Activated T-helper 1 cell treated with anti-CD3 and anti-CD28 coated beads, Interleukin-12 subunit alpha, Interleukin-12 subunit beta, Interleukin-2, Interleukin-4 antibody, amounts not matched to agents 30 ng/mL and 10 ng/mL and 1 ng/mL, durations not matched to agents 14 hours and 24 hours and 36 hours (primary cell): ENCODE measurements around the gene VPS35L. TPM values are rescaled to one million over a fixed set of nuclear protein-coding genes. Genes with fewer than 3 reads are reported as not detected.
A peak's percentile ranks its signal among the peaks of the same experiment; 100 is the strongest.

Experiments used
- DNase-seq: peaks from one replicate; pipeline ENCODE4 v3.0.0; 2021; ENCODE audit warnings: low spot score
- H3K27ac Mint-ChIP-seq: one replicate; pipeline ENCODE4 v1.8.0; 2021; ENCODE audit warnings: mild to moderate bottlenecking, mixed read lengths
- H3K27me3 Mint-ChIP-seq: one replicate; pipeline ENCODE4 v1.8.0; 2022; ENCODE audit warnings: mild to moderate bottlenecking, moderate library complexity, mixed read lengths; ENCODE audit not compliant: insufficient read depth
- H3K36me3 Mint-ChIP-seq: one replicate; pipeline ENCODE4 v1.8.0; 2021; ENCODE audit warnings: low read depth, mixed read lengths
- H3K4me1 Mint-ChIP-seq: one replicate; pipeline ENCODE4 v1.8.0; 2021; ENCODE audit warnings: low read depth, mixed read lengths
- H3K4me3 Mint-ChIP-seq: one replicate; pipeline ENCODE4 v1.8.0; 2021; ENCODE audit warnings: mild to moderate bottlenecking, moderate library complexity, mixed read lengths
- H3K9me3 Mint-ChIP-seq: one replicate; pipeline ENCODE4 v1.8.0; 2021; ENCODE audit warnings: mixed read lengths
- intact Hi-C: fragments of 100-400 bp; cut with micrococcal nuclease; formaldehyde crosslinking; loops from one replicate; pipeline ENCODE4 v1.15.1; 2024
- total RNA-seq: library from RNA; stranded (reverse); gene quantifications from 2 replicates; pipeline ENCODE4 v1.2.3, GENCODE V29; 2022

Gene VPS35L
- total RNA-seq, 1 donor from 2014 or later = 36.2 TPM

- H3K27me3 Mint-ChIP-seq = no peaks in the 10 kb centered on the region
- peaks cover 6% of the 10 kb centered on the region for H3K4me1 Mint-ChIP-seq
- H3K9me3 Mint-ChIP-seq = no peaks in the 10 kb centered on the region
- H3K4me3 Mint-ChIP-seq = no peak overlapping the region
- intact Hi-C loops = no loop called here
- H3K36me3 Mint-ChIP-seq = peaks cover 30% of the 10 kb centered on the region
- no peak overlapping the region for H3K27ac Mint-ChIP-seq
- no peak for DNase-seq
Observed at GRCh38 chr16:19548144-19548543, 7.4 kb upstream of the VPS35L start.

GRCh38 chr16:19549673-19550072, 5.8 kb upstream of the VPS35L start:
- H3K9me3 Mint-ChIP-seq = no peaks in the 10 kb centered on the region
- intact Hi-C loops = no loop called here
- no peak overlapping the region for H3K27ac Mint-ChIP-seq
- H3K27me3 Mint-ChIP-seq = no peaks in the 10 kb centered on the region
- no peak for DNase-seq
- no peaks in the 10 kb centered on the region for H3K4me1 Mint-ChIP-seq
- H3K4me3 Mint-ChIP-seq = no peak overlapping the region
- peaks cover 19% of the 10 kb centered on the region for H3K36me3 Mint-ChIP-seq

GRCh38 chr16:19555938-19556771, 652 bp downstream of the VPS35L start:
- Mint-ChIP-seq H3K27me3 (no peaks in the 10 kb centered on the region), H3K4me1 (peaks cover 14% of the 10 kb centered on the region), H3K27ac (peak overlapping the region; percentile 93), H3K4me3 (peak overlapping the region; percentile 93), H3K9me3 (no peaks in the 10 kb centered on the region), H3K36me3 (peaks cover 4% of the 10 kb centered on the region)
- DNase-seq = peak; percentile 8
- intact Hi-C loops = loop anchor here (1.0 to 5.0 kb wide), 6 partner anchors 33 to 755 kb away; partner anchors contain the start of genes ARL6IP1, CCP110, COQ7 and IQCK

DNA sequence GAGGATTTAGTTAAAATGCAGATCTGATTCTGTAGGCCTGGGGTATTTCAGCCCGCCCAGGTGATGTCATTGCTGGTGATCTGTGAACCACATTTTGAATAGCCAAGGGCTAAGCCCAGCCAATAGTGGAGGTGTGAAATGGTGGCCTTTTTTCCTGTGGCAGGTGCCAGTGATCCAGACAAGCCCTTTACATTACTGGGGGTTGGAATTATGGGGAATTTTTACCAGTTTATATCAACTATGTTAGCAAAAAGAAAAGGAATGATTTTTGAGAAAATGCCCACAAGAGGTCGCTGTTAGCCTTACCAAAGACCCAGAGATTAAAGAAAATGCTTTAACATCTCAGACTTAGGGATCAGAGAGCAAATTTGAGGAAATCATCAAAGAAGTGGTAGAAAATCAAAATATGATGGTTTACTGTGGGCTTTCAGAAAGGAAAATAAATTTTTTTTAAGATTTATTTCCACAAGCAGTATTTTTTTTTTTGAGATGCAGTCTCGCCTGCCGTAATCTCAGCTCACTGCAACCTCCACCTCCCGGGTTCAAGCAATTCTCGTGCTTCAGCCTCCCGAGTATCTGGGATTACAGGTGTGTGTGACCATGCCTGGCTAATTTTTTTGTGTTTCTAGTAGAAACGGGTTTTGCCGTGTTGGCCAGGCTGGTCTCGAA, 3.9 kb downstream of the VPS35L start:
- Mint-ChIP-seq H3K4me3 (no peak overlapping the region), H3K27ac (no peak overlapping the region), H3K4me1 (peaks cover 14% of the 10 kb centered on the region), H3K27me3 (no peaks in the 10 kb centered on the region), H3K36me3 (peaks cover 6% of the 10 kb centered on the region), H3K9me3 (peaks cover 6% of the 10 kb centered on the region)
- intact Hi-C loops = loop anchor here (1.0 to 5.0 kb wide), 2 partner anchors 327 to 442 kb away; no protein-coding TSS in a partner anchor
- DNase-seq = no peak

- H3K27ac Mint-ChIP-seq = no peak overlapping the region
- peaks cover 6% of the 10 kb centered on the region for H3K9me3 Mint-ChIP-seq
- H3K4me1 Mint-ChIP-seq = peaks cover 10% of the 10 kb centered on the region
- peaks cover 8% of the 10 kb centered on the region for H3K36me3 Mint-ChIP-seq
- no peak for DNase-seq
- H3K27me3 Mint-ChIP-seq = no peaks in the 10 kb centered on the region
- intact Hi-C loops = no loop called here
- no peak overlapping the region for H3K4me3 Mint-ChIP-seq
Observed at GRCh38 chr16:19560078-19560477, 4.6 kb downstream of the VPS35L start.

GRCh38 chr16:19563377-19563776, 7.9 kb downstream of the VPS35L start:
- Mint-ChIP-seq H3K27ac (no peak overlapping the region), H3K27me3 (no peaks in the 10 kb centered on the region), H3K4me3 (no peak overlapping the region), H3K36me3 (peaks cover 15% of the 10 kb centered on the region), H3K4me1 (no peaks in the 10 kb centered on the region), H3K9me3 (peaks cover 6% of the 10 kb centered on the region)
- no peak for DNase-seq
- intact Hi-C loops = no loop called here

DNA sequence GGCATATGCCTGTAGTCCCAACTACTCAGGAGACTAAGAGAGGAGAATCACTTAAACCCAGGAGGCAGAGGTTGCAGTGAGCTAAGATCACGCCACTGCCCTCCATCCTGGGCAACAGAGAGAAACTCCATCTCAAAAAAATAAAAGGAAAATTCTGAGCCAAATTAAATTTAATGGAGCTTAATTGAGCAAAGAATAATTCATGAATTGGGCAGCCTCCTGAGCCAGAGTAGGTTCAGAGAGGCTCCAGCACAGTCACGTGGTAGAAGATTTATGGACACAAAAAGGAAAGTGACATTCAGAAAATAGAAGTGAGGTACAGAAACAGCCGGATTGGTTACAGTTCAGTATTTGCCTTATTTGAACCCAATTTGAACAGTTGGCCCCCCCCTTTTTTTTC, 10.9 kb downstream of the VPS35L start:
- H3K27me3 Mint-ChIP-seq = no peaks in the 10 kb centered on the region
- DNase-seq = no peak
- H3K36me3 Mint-ChIP-seq = peaks cover 23% of the 10 kb centered on the region
- intact Hi-C loops = no loop called here
- no peaks in the 10 kb centered on the region for H3K4me1 Mint-ChIP-seq
- no peak overlapping the region for H3K4me3 Mint-ChIP-seq
- peaks cover 6% of the 10 kb centered on the region for H3K9me3 Mint-ChIP-seq
- H3K27ac Mint-ChIP-seq = no peak overlapping the region

GRCh38 chr16:19567560-19567959, 12.1 kb downstream of the VPS35L start:
- peaks cover 6% of the 10 kb centered on the region for H3K9me3 Mint-ChIP-seq
- peaks cover 23% of the 10 kb centered on the region for H3K36me3 Mint-ChIP-seq
- no peak for DNase-seq
- no peaks in the 10 kb centered on the region for H3K27me3 Mint-ChIP-seq
- H3K4me1 Mint-ChIP-seq = no peaks in the 10 kb centered on the region
- no peak overlapping the region for H3K4me3 Mint-ChIP-seq
- intact Hi-C loops = no loop called here
- no peak overlapping the region for H3K27ac Mint-ChIP-seq

GRCh38 chr16:19573997-19574396, 18.5 kb downstream of the VPS35L start:
- Mint-ChIP-seq H3K4me3 (no peak overlapping the region), H3K27me3 (no peaks in the 10 kb centered on the region), H3K9me3 (no peaks in the 10 kb centered on the region), H3K27ac (no peak overlapping the region), H3K4me1 (no peaks in the 10 kb centered on the region), H3K36me3 (peaks cover 31% of the 10 kb centered on the region)
- intact Hi-C loops = no loop called here
- no peak for DNase-seq

DNA sequence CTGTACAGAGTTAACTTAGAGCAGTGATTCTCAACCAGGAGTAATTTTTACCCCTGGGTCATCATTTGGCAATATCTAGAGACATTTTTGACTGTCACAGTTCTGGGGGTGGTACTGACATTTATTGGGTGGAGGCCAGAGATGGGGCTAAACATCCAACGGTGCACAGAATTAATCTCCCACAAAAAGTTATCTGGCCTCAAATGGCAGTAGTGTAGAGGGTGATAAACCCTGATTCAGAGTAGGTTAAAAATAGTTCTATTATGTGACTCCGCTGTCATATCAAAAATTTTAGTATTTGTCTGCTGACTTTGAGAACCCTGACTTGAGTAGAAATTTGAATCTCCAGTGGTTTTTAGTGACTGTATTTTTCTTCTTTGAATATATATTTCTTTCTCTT, 19.1 kb downstream of the VPS35L start:
- intact Hi-C loops = no loop called here
- no peaks in the 10 kb centered on the region for H3K27me3 Mint-ChIP-seq
- no peaks in the 10 kb centered on the region for H3K9me3 Mint-ChIP-seq
- DNase-seq = no peak
- H3K4me1 Mint-ChIP-seq = no peaks in the 10 kb centered on the region
- peaks cover 32% of the 10 kb centered on the region for H3K36me3 Mint-ChIP-seq
- H3K4me3 Mint-ChIP-seq = no peak overlapping the region
- no peak overlapping the region for H3K27ac Mint-ChIP-seq

- H3K9me3 Mint-ChIP-seq = peaks cover 8% of the 10 kb centered on the region
- peaks cover 50% of the 10 kb centered on the region for H3K36me3 Mint-ChIP-seq
- intact Hi-C loops = no loop called here
- H3K27ac Mint-ChIP-seq = no peak overlapping the region
- no peak overlapping the region for H3K4me3 Mint-ChIP-seq
- no peaks in the 10 kb centered on the region for H3K27me3 Mint-ChIP-seq
- no peak for DNase-seq
- no peaks in the 10 kb centered on the region for H3K4me1 Mint-ChIP-seq
Observed at GRCh38 chr16:19578378-19578971, 23.0 kb downstream of the VPS35L start.

DNA sequence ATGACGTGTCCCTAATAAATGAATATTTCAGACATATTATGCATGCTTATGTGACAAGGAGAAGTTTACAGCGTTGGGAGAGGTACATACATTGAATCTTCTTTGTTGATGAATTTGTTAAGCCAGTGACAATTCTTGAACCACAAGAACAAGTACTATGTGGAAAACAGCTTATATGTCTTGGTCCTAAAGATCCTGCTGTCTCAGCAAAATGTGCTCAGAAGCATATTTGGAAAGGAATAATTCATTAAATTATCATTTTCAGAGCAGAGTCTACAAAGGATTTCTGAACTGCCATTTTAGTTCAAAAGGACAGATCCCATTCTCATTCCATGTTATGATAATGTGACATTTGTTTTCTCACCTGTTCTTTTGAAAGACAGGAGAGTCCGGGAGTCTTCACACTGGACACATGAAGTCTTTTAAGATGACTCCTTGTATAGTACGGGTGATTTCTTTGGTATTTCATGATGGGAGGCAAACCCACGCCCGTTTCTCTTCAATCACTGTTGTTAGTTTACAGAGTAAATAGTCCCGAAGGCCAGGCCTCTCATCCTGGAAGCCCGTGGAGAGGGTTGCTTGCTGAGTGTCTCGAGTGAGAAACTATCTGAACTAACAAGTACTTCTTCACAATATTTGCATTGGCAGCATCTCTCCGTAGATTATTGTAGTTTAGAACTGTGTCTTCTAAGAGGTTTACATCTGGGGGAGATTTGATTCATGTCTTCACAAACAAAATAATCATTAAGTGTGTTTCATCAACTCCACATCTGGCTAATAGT, 26.7 kb downstream of the VPS35L start:
- DNase-seq = no peak

More for the DNA sequence above, 26.7 kb downstream of the VPS35L start:
- Mint-ChIP-seq H3K27me3 (no peaks in the 10 kb centered on the region), H3K27ac (no peak overlapping the region), H3K9me3 (peaks cover 8% of the 10 kb centered on the region), H3K36me3 (peaks cover 45% of the 10 kb centered on the region), H3K4me1 (no peaks in the 10 kb centered on the region), H3K4me3 (no peak overlapping the region)
- intact Hi-C loops = no loop called here
